ENCODE measurements around the gene TLL2.

The TLL2 gene

GRCh38 chr10:96448021-96448457 is 65.7 kb downstream of the TLL2 start:
- TF ChIP-seq CTCF (IDR thresholded peaks at IDR 0.05; ENCODE audit: control insufficient read depth, insufficient read depth, low read depth, low read length, missing control alignments) = no peak
- no peak overlapping the region for H3K4me3 ChIP-seq (ENCODE audit: control insufficient read depth, low read depth, low read length)
- no peak for DNase-seq (ENCODE audit: low read depth)

- no peak overlapping the region for H3K4me3 ChIP-seq (ENCODE audit: control insufficient read depth, low read depth, low read length)
- DNase-seq (ENCODE audit: low read depth) = no peak
- no peak for TF ChIP-seq CTCF (IDR thresholded peaks at IDR 0.05; ENCODE audit: control insufficient read depth, insufficient read depth, low read depth, low read length, missing control alignments)
Observed at GRCh38 chr10:96446966-96447596, 66.6 kb downstream of the TLL2 start.

- TF ChIP-seq CTCF (IDR thresholded peaks at IDR 0.05; ENCODE audit: control insufficient read depth, insufficient read depth, low read depth, low read length, missing control alignments) = no peak
- no peak for DNase-seq (ENCODE audit: low read depth)
- no peak overlapping the region for H3K4me3 ChIP-seq (ENCODE audit: control insufficient read depth, low read depth, low read length)
Observed at GRCh38 chr10:96441987-96442643, 71.6 kb downstream of the TLL2 start.

GRCh38 chr10:96441322-96441885 is 72.3 kb downstream of the TLL2 start:
- TF ChIP-seq CTCF (IDR thresholded peaks at IDR 0.05; ENCODE audit: control insufficient read depth, insufficient read depth, low read depth, low read length, missing control alignments) = no peak
- no peak overlapping the region for H3K4me3 ChIP-seq (ENCODE audit: control insufficient read depth, low read depth, low read length)
- no peak for DNase-seq (ENCODE audit: low read depth)

- no peak for TF ChIP-seq CTCF (IDR thresholded peaks at IDR 0.05; ENCODE audit: control insufficient read depth, insufficient read depth, low read depth, low read length, missing control alignments)
- DNase-seq (ENCODE audit: low read depth) = no peak
- no peak overlapping the region for H3K4me3 ChIP-seq (ENCODE audit: control insufficient read depth, low read depth, low read length)
Observed at GRCh38 chr10:96440361-96441292, 73.1 kb downstream of the TLL2 start.

- TF ChIP-seq CTCF (IDR thresholded peaks at IDR 0.05; ENCODE audit: control insufficient read depth, insufficient read depth, low read depth, low read length, missing control alignments) = no peak
- no peak for DNase-seq (ENCODE audit: low read depth)
- H3K4me3 ChIP-seq (ENCODE audit: control insufficient read depth, low read depth, low read length) = no peak overlapping the region
Observed at GRCh38 chr10:96439725-96440124, 74.0 kb downstream of the TLL2 start.

Measured in AG09309 (cell line).